ENCODE results near the gene EHBP1L1.
A peak's percentile ranks its signal among the peaks of the same experiment; 100 is the strongest.

Gene EHBP1L1

GRCh38 chr11:65539744-65540289 is 36.0 kb upstream of the EHBP1L1 start (continued):
- TF ChIP-seq ZNF639 (tag by site-specific recombination; IDR thresholded peaks at IDR 0.05) (no peak), BCL6B (tag by site-specific recombination; IDR thresholded peaks at IDR 0.05) (no peak), RBAK (tag by site-specific recombination; IDR thresholded peaks at IDR 0.05) (no peak), ZNF239 (tag by site-specific recombination; IDR thresholded peaks at IDR 0.05) (no peak), ATF2 (tag by site-specific recombination; IDR thresholded peaks at IDR 0.05; ENCODE audit: low read depth) (no peak), ZNF302 (tag by site-specific recombination; IDR thresholded peaks at IDR 0.05; ENCODE audit: low read depth) (no peak), ZNF561 (tag by site-specific recombination; IDR thresholded peaks at IDR 0.05; ENCODE audit: borderline replicate concordance) (no peak), ZNF140 (tag by site-specific recombination; IDR thresholded peaks at IDR 0.05) (no peak), ZNF513 (tag by site-specific recombination; IDR thresholded peaks at IDR 0.05) (no peak), ZNF174 (tag by site-specific recombination; IDR thresholded peaks at IDR 0.05) (no peak)

- H3K9me3 ChIP-seq (ENCODE audit: control insufficient read depth, insufficient read depth, low read depth, low read length): no peaks in the 10 kb centered on the region
- ChIA-PET CTCF (interaction anchor here (0.6 to 4.5 kb wide), 31 partner anchors 11 to 512 kb away, joined by 3 to 133 read pairs (median 4); partner anchors contain the start of genes FAM89B, KAT5, PCNX3 and SCYL1), POLR2A (interaction anchor here (0.5 to 2.6 kb wide), 18 partner anchors 9 to 507 kb away, joined by 3 to 39 read pairs (median 8); partner anchors contain the start of genes FAM89B, MALAT1, MAP3K11 and NEAT1)
- H3K27ac ChIP-seq (ENCODE audit: extremely low read depth, low read depth, low read length): peak overlapping the region; percentile 69; the same call in 1 of the 2 replicates
- H3K4me1 ChIP-seq (ENCODE audit: control insufficient read depth, insufficient read depth, low read length): peaks cover 3% of the 10 kb centered on the region; the same call in 1 of the 2 replicates
- peak overlapping the region; percentile 47 for H3K4me3 ChIP-seq (ENCODE audit: low read depth, low read length)
- H3K36me3 ChIP-seq (ENCODE audit: control insufficient read depth in 2 of 2, insufficient read depth in 1 of 2, low read length in 2 of 2): peaks cover 0 to 82% of the 10 kb centered on the region in 2 experiments; a peak in 2 of 3 replicates
- TF ChIP-seq ZNF529 (tag by site-specific recombination; IDR thresholded peaks at IDR 0.05; ENCODE audit: insufficient replicate concordance) (no peak), ZNF223 (tag by site-specific recombination; IDR thresholded peaks at IDR 0.05) (no peak), REPIN1 (tag by site-specific recombination; IDR thresholded peaks at IDR 0.05; ENCODE audit: low read depth) (no peak), ZNF610 (tag by site-specific recombination; IDR thresholded peaks at IDR 0.05; ENCODE audit: borderline replicate concordance) (no peak), ZNF521 (tag by site-specific recombination; IDR thresholded peaks at IDR 0.05) (no peak), ZXDB (tag by site-specific recombination; IDR thresholded peaks at IDR 0.05) (peak; percentile 70), OSR2 (tag by site-specific recombination; IDR thresholded peaks at IDR 0.05) (peak; percentile 35; the same call in 1 of the 2 replicates), INSM2 (tag by site-specific recombination; IDR thresholded peaks at IDR 0.05) (no peak), ZNF341 (tag by site-specific recombination; IDR thresholded peaks at IDR 0.05; ENCODE audit: low read depth) (peak; percentile 80), ZNF645 (tag by site-specific recombination; IDR thresholded peaks at IDR 0.05) (no peak), ZBTB1 (tag by site-specific recombination; IDR thresholded peaks at IDR 0.05) (no peak), ZNF202 (tag by site-specific recombination; IDR thresholded peaks at IDR 0.05; ENCODE audit: borderline replicate concordance) (no peak), ZNF184 (tag by site-specific recombination; IDR thresholded peaks at IDR 0.05) (no peak), YY2 (tag by site-specific recombination; IDR thresholded peaks at IDR 0.05) (no peak), ZBTB8A (tag by site-specific recombination; IDR thresholded peaks at IDR 0.05) (peak; percentile 100), ZNF114 (tag by site-specific recombination; IDR thresholded peaks at IDR 0.05) (no peak), GFI1B (tag by site-specific recombination; IDR thresholded peaks at IDR 0.05) (no peak)
Observed at GRCh38 chr11:65540290-65541092, 35.4 kb upstream of the EHBP1L1 start.
